HFFc6 (cell line): ENCODE data around the gene PDXP. TPM values are rescaled to one million over a fixed set of nuclear protein-coding genes. Genes with fewer than 3 reads are reported as not detected.

ENCODE experiments used
- DNase-seq: peaks from one replicate; pipeline ENCODE4 v3.0.0-alpha.2; 2018
- H3K27ac Mint-ChIP-seq: 2 replicates; pipeline ENCODE4 v1.8.0; 2020; ENCODE audit warnings: mild to moderate bottlenecking, mixed read lengths
- H3K27me3 Mint-ChIP-seq: 2 replicates; pipeline ENCODE4 v1.8.0; 2021; ENCODE audit warnings: mild to moderate bottlenecking, moderate library complexity, mixed read lengths; ENCODE audit not compliant: insufficient read depth
- H3K36me3 Mint-ChIP-seq: 2 replicates; pipeline ENCODE4 v1.8.0; 2021; ENCODE audit warnings: low read depth, mixed read lengths
- H3K4me1 Mint-ChIP-seq: 2 replicates; pipeline ENCODE4 v1.8.0; 2020; ENCODE audit warnings: low read depth, mixed read lengths
- H3K4me3 Mint-ChIP-seq: 2 replicates; pipeline ENCODE4 v1.8.0; 2020; ENCODE audit warnings: mild to moderate bottlenecking, moderate library complexity, mixed read lengths
- H3K9me3 Mint-ChIP-seq: 2 replicates; pipeline ENCODE4 v1.8.0; 2020; ENCODE audit warnings: mild to moderate bottlenecking, mixed read lengths
- total RNA-seq, 6 experiments: library from RNA; stranded (reverse); fragmentation: NEBNext Ultra II Directional; extraction: Animal tissue kit (Norgen Biotek cat#: 25700); gene quantifications; 2 replicates in 1 of 6; 3 replicates in 5 of 6; pipeline ENCODE4 v1.2.3, GENCODE V29; 2021
- TF ChIP-seq, protein P1 (sequence below): fragments of 200-600 bp; sonication (generic); IDR thresholded peaks from 2 replicates; pipeline ENCODE4 v1.5.0; 2021; ENCODE audit warnings: antibody characterized with exemption, mild to moderate bottlenecking

Gene PDXP
- total RNA-seq, 6 experiments from 2014 or later = 15.3 to 24.5 (median 18.4) TPM

GRCh38 chr22:37659897-37660708, 1.6 kb downstream of the PDXP start:
- TF ChIP-seq, protein P1, sequence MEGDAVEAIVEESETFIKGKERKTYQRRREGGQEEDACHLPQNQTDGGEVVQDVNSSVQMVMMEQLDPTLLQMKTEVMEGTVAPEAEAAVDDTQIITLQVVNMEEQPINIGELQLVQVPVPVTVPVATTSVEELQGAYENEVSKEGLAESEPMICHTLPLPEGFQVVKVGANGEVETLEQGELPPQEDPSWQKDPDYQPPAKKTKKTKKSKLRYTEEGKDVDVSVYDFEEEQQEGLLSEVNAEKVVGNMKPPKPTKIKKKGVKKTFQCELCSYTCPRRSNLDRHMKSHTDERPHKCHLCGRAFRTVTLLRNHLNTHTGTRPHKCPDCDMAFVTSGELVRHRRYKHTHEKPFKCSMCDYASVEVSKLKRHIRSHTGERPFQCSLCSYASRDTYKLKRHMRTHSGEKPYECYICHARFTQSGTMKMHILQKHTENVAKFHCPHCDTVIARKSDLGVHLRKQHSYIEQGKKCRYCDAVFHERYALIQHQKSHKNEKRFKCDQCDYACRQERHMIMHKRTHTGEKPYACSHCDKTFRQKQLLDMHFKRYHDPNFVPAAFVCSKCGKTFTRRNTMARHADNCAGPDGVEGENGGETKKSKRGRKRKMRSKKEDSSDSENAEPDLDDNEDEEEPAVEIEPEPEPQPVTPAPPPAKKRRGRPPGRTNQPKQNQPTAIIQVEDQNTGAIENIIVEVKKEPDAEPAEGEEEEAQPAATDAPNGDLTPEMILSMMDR = no peak
- peak overlapping the region; percentile 97 for H3K27ac Mint-ChIP-seq
- peaks cover 40% of the 10 kb centered on the region for H3K4me1 Mint-ChIP-seq
- H3K36me3 Mint-ChIP-seq = no peaks in the 10 kb centered on the region
- no peak for DNase-seq
- H3K4me3 Mint-ChIP-seq = peak overlapping the region; percentile 90
- no peaks in the 10 kb centered on the region for H3K9me3 Mint-ChIP-seq
- no peaks in the 10 kb centered on the region; the same call in 1 of the 2 replicates for H3K27me3 Mint-ChIP-seq

GRCh38 chr22:37660709-37661045, 2.2 kb downstream of the PDXP start:
- Mint-ChIP-seq H3K36me3 (no peaks in the 10 kb centered on the region), H3K27me3 (no peaks in the 10 kb centered on the region; the same call in 1 of the 2 replicates), H3K27ac (peak overlapping the region; percentile 97), H3K4me3 (peak overlapping the region; percentile 90; the same call in 1 of the 2 replicates), H3K9me3 (no peaks in the 10 kb centered on the region), H3K4me1 (peaks cover 40% of the 10 kb centered on the region)
- no peak for DNase-seq
- TF ChIP-seq, protein P1 = no peak

- Mint-ChIP-seq H3K36me3 (peaks cover 3% of the 10 kb centered on the region; the same call in 1 of the 2 replicates), H3K27me3 (no peaks in the 10 kb centered on the region; the same call in 1 of the 2 replicates), H3K4me3 (peak overlapping the region; percentile 55), H3K27ac (peak overlapping the region; percentile 97), H3K9me3 (no peaks in the 10 kb centered on the region), H3K4me1 (peaks cover 40% of the 10 kb centered on the region)
- TF ChIP-seq, protein P1 = peak; percentile 53
- DNase-seq = peak; percentile 75
Observed at GRCh38 chr22:37661160-37661924, 2.8 kb downstream of the PDXP start.

GRCh38 chr22:37662039-37662438, 3.5 kb downstream of the PDXP start:
- peaks cover 10% of the 10 kb centered on the region; the same call in 1 of the 2 replicates for H3K36me3 Mint-ChIP-seq
- peak overlapping the region; percentile 97 for H3K27ac Mint-ChIP-seq
- peaks cover under 1% of the 10 kb centered on the region for H3K27me3 Mint-ChIP-seq
- peaks cover 40% of the 10 kb centered on the region for H3K4me1 Mint-ChIP-seq
- DNase-seq = no peak
- H3K9me3 Mint-ChIP-seq = no peaks in the 10 kb centered on the region
- peak overlapping the region; percentile 54 for H3K4me3 Mint-ChIP-seq
- TF ChIP-seq, protein P1 = no peak

- Mint-ChIP-seq H3K27me3 (peaks cover 2% of the 10 kb centered on the region), H3K4me1 (peaks cover 39% of the 10 kb centered on the region), H3K9me3 (no peaks in the 10 kb centered on the region), H3K36me3 (peaks cover 11% of the 10 kb centered on the region; the same call in 1 of the 2 replicates), H3K27ac (peak overlapping the region; percentile 43; the same call in 1 of the 2 replicates), H3K4me3 (no peak overlapping the region)
- DNase-seq = peak; percentile 30
- TF ChIP-seq, protein P1 = no peak
Observed at GRCh38 chr22:37663521-37664140, 5.1 kb downstream of the PDXP start.
